ENCODE data around the gene TLE4. TPM values are rescaled to one million over a fixed set of nuclear protein-coding genes. Genes with fewer than 3 reads are reported as not detected.

The TLE4 gene
- total and polyA plus RNA-seq, 2 donors (not counting 1 experiment from before 2014, with no cell fraction given), result 34.7 to 57.3 TPM

DNA sequence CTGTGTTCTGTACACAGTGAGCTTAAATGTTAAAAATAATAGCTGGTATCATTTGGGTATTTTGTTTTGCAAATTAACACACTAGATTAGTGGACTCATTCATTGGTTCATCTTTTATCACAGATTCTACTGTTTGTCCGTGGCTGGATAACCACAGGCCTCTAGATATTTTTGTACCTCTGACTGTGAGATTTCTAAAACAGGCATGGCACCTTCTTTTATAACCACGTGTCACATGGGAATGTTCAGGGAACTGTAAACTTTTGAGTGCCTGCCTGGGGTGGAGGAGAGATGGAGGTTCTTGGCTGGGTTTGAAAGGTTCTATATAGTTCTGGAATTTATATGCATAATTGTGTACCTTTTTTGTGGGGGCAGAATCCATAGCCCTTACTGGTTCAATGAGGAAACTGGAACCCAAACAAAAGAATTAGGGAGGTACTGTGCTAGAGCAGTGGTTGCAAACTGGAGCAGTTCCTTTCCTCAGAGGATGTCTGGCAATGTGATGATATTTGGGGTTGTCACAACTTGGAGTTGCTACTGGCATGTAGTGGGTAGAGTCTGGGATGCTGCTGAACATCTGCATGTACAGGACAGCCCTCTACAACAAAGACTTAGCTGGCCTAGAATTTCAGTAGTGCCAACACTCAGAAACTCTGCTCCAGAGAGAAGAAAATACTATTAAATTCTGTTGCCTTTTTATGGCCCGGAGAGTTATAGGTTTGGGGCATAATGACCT is 16.9 kb downstream of the TLE4 start:
- Histone ChIP-seq H2AFZ (ENCODE audit: insufficient read depth, low read depth, low read length, poor library complexity, severe bottlenecking) (no peak overlapping the region), H4K20me1 (ENCODE audit: control insufficient read depth, insufficient read depth, low read length, poor library complexity, severe bottlenecking) (peaks cover 91% of the 10 kb centered on the region), H3K36me3 (replicated peaks in 1 of 2; ENCODE audit: control extremely low read depth in 1 of 2, control insufficient read depth in 1 of 2, extremely low read depth in 1 of 2, insufficient read depth in 2 of 2, low read length in 1 of 2) (peaks cover 3 to 6% of the 10 kb centered on the region in 2 experiments), H3K9ac (ENCODE audit: low read length) (no peak overlapping the region), H3K79me2 (ENCODE audit: control insufficient read depth, insufficient read depth, low read length) (peaks cover 86% of the 10 kb centered on the region), H3K27me3 (replicated peaks in 1 of 4; ENCODE audit: control extremely low read depth in 1 of 4, control insufficient read depth in 3 of 4, insufficient read depth in 4 of 4, low read length in 3 of 4) (no peaks in the 10 kb centered on the region), H3K4me2 (replicated peaks; ENCODE audit: low read depth, low read length, poor library complexity, severe bottlenecking) (no peak overlapping the region), H3K4me3 (ENCODE audit: control extremely low read depth in 1 of 5, extremely low read depth in 1 of 5, insufficient read depth in 1 of 5, low read depth in 2 of 5, low read length in 4 of 5) (no peak overlapping the region), H3K9me3 (ENCODE audit: control extremely low read depth in 1 of 3, control insufficient read depth in 2 of 3, insufficient read depth in 1 of 3, low read length in 2 of 3) (no peaks in the 10 kb centered on the region), H3K4me1 (ENCODE audit: control insufficient read depth in 2 of 2, insufficient read depth in 2 of 2, low read length in 2 of 2) (peaks cover 23 to 29% of the 10 kb centered on the region in 2 donors), H3K27ac (ENCODE audit: low read length in 2 of 2) (no peak overlapping the region)
- POLR2A ChIA-PET, result no interaction called here
- no peaks in the 10 kb centered on the region for H3K27me3 Mint-ChIP-seq
- 57% methylated on average over 2 of the region's 3 CpGs for WGBS (ENCODE audit: insufficient coverage)
- no peak overlapping the region for H3K27ac Mint-ChIP-seq
- peaks cover 63% of the 10 kb centered on the region for H3K4me1 Mint-ChIP-seq
- intact Hi-C loops (cut with micrococcal nuclease), result no loop called here
- CTCF ChIA-PET, result no interaction called here
- no peak overlapping the region for H3K4me3 Mint-ChIP-seq
- ATAC-seq (ENCODE audit: low read depth), result no peak
- no peaks in the 10 kb centered on the region for H3K9me3 Mint-ChIP-seq (ENCODE audit: insufficient read depth)
- no peak for DNase-seq
- no peak for TF ChIP-seq EZH2 (IDR thresholded peaks at IDR 0.05; ENCODE audit: borderline replicate concordance, insufficient read depth, low read depth, low read length, poor library complexity, severe bottlenecking)

DNA sequence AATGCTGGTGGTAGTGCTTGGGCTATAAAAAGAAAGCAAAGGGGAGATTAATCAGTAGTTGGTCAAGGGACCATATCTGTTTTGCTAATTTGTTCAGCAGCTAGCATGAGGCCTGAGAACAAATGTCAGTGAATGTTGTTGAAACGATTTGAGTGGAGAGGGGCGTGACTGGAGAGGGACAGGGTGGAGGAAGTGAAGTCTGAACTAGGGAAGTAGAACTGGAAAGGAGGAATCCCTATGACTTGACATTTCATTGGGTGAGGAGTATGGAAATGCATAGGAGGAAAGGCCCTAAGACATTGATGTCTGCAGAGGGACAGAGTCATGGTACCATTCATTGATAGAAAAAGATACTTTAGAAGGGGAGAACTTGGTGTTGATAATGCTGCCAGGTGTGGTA is 19.7 kb downstream of the TLE4 start:
- Histone ChIP-seq H3K27me3 (replicated peaks in 1 of 4; ENCODE audit: control extremely low read depth in 1 of 4, control insufficient read depth in 3 of 4, insufficient read depth in 4 of 4, low read length in 3 of 4) (no peaks in the 10 kb centered on the region), H3K36me3 (replicated peaks in 1 of 2; ENCODE audit: control extremely low read depth in 1 of 2, control insufficient read depth in 1 of 2, extremely low read depth in 1 of 2, insufficient read depth in 2 of 2, low read length in 1 of 2) (peaks cover 1 to 6% of the 10 kb centered on the region in 2 experiments), H3K4me1 (ENCODE audit: control insufficient read depth in 2 of 2, insufficient read depth in 2 of 2, low read length in 2 of 2) (peaks cover 13 to 23% of the 10 kb centered on the region in 2 donors), H3K27ac (ENCODE audit: low read length in 2 of 2) (no peak overlapping the region), H3K4me2 (replicated peaks; ENCODE audit: low read depth, low read length, poor library complexity, severe bottlenecking) (no peak overlapping the region), H3K9me3 (ENCODE audit: control extremely low read depth in 1 of 3, control insufficient read depth in 2 of 3, insufficient read depth in 1 of 3, low read length in 2 of 3) (no peaks in the 10 kb centered on the region), H4K20me1 (ENCODE audit: control insufficient read depth, insufficient read depth, low read length, poor library complexity, severe bottlenecking) (peaks cover 85% of the 10 kb centered on the region), H3K9ac (ENCODE audit: low read length) (no peak overlapping the region), H2AFZ (ENCODE audit: insufficient read depth, low read depth, low read length, poor library complexity, severe bottlenecking) (no peak overlapping the region), H3K4me3 (ENCODE audit: control extremely low read depth in 1 of 5, extremely low read depth in 1 of 5, insufficient read depth in 1 of 5, low read depth in 2 of 5, low read length in 4 of 5) (no peak overlapping the region), H3K79me2 (ENCODE audit: control insufficient read depth, insufficient read depth, low read length) (peaks cover 85% of the 10 kb centered on the region)
- Mint-ChIP-seq H3K27ac (no peak overlapping the region), H3K4me3 (peak overlapping the region; percentile 3), H3K9me3 (ENCODE audit: insufficient read depth) (no peaks in the 10 kb centered on the region), H3K4me1 (peaks cover 60% of the 10 kb centered on the region), H3K27me3 (no peaks in the 10 kb centered on the region)
- no peak for DNase-seq
- ChIA-PET POLR2A (no interaction called here), CTCF (no interaction called here)
- intact Hi-C loops (cut with micrococcal nuclease), result no loop called here
- no peak for ATAC-seq (ENCODE audit: low read depth)
- TF ChIP-seq, protein P1, sequence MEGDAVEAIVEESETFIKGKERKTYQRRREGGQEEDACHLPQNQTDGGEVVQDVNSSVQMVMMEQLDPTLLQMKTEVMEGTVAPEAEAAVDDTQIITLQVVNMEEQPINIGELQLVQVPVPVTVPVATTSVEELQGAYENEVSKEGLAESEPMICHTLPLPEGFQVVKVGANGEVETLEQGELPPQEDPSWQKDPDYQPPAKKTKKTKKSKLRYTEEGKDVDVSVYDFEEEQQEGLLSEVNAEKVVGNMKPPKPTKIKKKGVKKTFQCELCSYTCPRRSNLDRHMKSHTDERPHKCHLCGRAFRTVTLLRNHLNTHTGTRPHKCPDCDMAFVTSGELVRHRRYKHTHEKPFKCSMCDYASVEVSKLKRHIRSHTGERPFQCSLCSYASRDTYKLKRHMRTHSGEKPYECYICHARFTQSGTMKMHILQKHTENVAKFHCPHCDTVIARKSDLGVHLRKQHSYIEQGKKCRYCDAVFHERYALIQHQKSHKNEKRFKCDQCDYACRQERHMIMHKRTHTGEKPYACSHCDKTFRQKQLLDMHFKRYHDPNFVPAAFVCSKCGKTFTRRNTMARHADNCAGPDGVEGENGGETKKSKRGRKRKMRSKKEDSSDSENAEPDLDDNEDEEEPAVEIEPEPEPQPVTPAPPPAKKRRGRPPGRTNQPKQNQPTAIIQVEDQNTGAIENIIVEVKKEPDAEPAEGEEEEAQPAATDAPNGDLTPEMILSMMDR (IDR thresholded peaks at IDR 0.05), result no peak
- no peak for TF ChIP-seq EZH2 (IDR thresholded peaks at IDR 0.05; ENCODE audit: borderline replicate concordance, insufficient read depth, low read depth, low read length, poor library complexity, severe bottlenecking)
- 85% methylated on average over 2 of the region's 2 CpGs for WGBS (ENCODE audit: insufficient coverage)

All from B cell (primary cell).